Stimulated activated CD4-positive, alpha-beta T cell treated with anti-CD3 and anti-CD28 coated beads, Interleukin-1b, Interleukin-23, amount 100 ng/mL, for 24 hours (primary cell): ENCODE results near the gene SLC26A1.

ENCODE experiments used
- DNase-seq, 4 experiments: peaks; one replicate each; pipeline ENCODE4 v3.0.0-alpha.2; 2020; ENCODE audit warnings: low read depth in 4 of 4, low spot score in 1 of 4

Gene SLC26A1

GRCh38 chr4:966266-967112 is 26.7 kb downstream of the SLC26A1 start:
- no peak for DNase-seq

- no peak for DNase-seq
Measured at GRCh38 chr4:965766-966134, 27.5 kb downstream of the SLC26A1 start.

- DNase-seq = no peak
Measured at GRCh38 chr4:965048-965765, 28.0 kb downstream of the SLC26A1 start.

- DNase-seq = no peak
Measured at GRCh38 chr4:964346-965025, 28.7 kb downstream of the SLC26A1 start.

GRCh38 chr4:963276-964225 is 29.7 kb downstream of the SLC26A1 start:
- no peak for DNase-seq

GRCh38 chr4:962231-963208 is 30.7 kb downstream of the SLC26A1 start:
- DNase-seq = no peak

- no peak for DNase-seq
Measured at GRCh38 chr4:961351-962230, 31.6 kb downstream of the SLC26A1 start.

- DNase-seq = no peak
Measured at GRCh38 chr4:960636-961350, 32.4 kb downstream of the SLC26A1 start.

- no peak for DNase-seq
Measured at GRCh38 chr4:960140-960635, 33.0 kb downstream of the SLC26A1 start.

- DNase-seq = no peak
Measured at GRCh38 chr4:959338-960139, 33.7 kb downstream of the SLC26A1 start.

- DNase-seq = no peak
Measured at GRCh38 chr4:958696-959337, 34.4 kb downstream of the SLC26A1 start.

GRCh38 chr4:958314-958665 is 34.9 kb downstream of the SLC26A1 start:
- DNase-seq = no peak

- no peak for DNase-seq
Measured at GRCh38 chr4:957581-958313, 35.5 kb downstream of the SLC26A1 start.

- DNase-seq = no peak
Measured at GRCh38 chr4:957231-957580, 36.0 kb downstream of the SLC26A1 start.

GRCh38 chr4:956531-957230 is 36.5 kb downstream of the SLC26A1 start:
- no peak for DNase-seq
